Parathyroid adenoma (tissue), 2 donors: ENCODE data around the gene BANF1.

Experiments used
- H2AFZ ChIP-seq: fragments of 300-600 bp; sonication (generic); one replicate; pipeline ENCODE4 v1.7.0; 2017; ENCODE audit warnings: antibody characterized with exemption, mild to moderate bottlenecking
- H3K27ac ChIP-seq: fragments of 300-600 bp; sonication (generic); one replicate; pipeline ENCODE4 v1.7.0; 2017
- H3K27me3 ChIP-seq: fragments of 300-600 bp; sonication (generic); one replicate; pipeline ENCODE4 v1.7.0; 2017; ENCODE audit warnings: low read length; ENCODE audit not compliant: control insufficient read depth, insufficient read depth
- H3K36me3 ChIP-seq: fragments of 300-600 bp; sonication (generic); one replicate; pipeline ENCODE4 v1.7.0; 2017; ENCODE audit warnings: low read length; ENCODE audit not compliant: control insufficient read depth, insufficient read depth
- H3K4me1 ChIP-seq: fragments of 300-600 bp; sonication (generic); one replicate; pipeline ENCODE4 v1.7.0; 2017; ENCODE audit warnings: control low read depth
- H3K4me2 ChIP-seq: fragments of 300-600 bp; sonication (generic); one replicate; pipeline ENCODE4 v1.7.0; 2017; ENCODE audit warnings: low read length
- H3K4me3 ChIP-seq: fragments of 300-600 bp; sonication (generic); one replicate; pipeline ENCODE4 v1.7.0; 2017; ENCODE audit warnings: low read depth, low read length
- H3K79me2 ChIP-seq: fragments of 300-600 bp; sonication (generic); one replicate; pipeline ENCODE4 v1.7.0; 2017; ENCODE audit warnings: control low read depth
- H3K9ac ChIP-seq: fragments of 300-600 bp; sonication (generic); one replicate; pipeline ENCODE4 v1.7.0; 2017; ENCODE audit warnings: mild to moderate bottlenecking
- H3K9me3 ChIP-seq: fragments of 300-600 bp; sonication (generic); one replicate; pipeline ENCODE4 v1.7.0; 2017; ENCODE audit warnings: low read length; ENCODE audit not compliant: control insufficient read depth
- TF ChIP-seq, protein P1 (sequence below): fragments of 300-600 bp; sonication (generic); IDR thresholded peaks from one replicate; pipeline ENCODE4 v1.7.0; 2017; ENCODE audit warnings: antibody characterized with exemption, mild to moderate bottlenecking
- donor health status: primary hyperparathyroidism.

Gene BANF1

DNA sequence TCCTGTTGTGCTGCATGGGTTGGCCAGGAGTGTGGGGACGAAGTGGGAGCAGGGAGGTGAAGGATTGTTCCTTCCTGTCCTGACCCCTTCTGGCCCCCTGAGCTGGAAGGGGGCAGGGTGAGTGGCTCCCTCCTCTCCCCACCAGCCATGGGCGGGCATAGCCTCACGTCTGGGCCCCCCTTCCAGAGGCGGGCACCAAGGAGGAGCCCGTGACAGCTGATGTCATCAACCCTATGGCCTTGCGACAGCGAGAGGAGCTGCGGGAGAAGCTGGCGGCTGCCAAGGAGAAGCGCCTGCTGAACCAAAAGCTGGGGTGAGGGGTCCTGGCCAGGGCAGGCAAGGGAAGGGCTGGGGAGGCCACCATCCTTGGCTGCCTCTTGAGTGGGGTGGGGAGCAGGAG, 37.4 kb upstream of the BANF1 start:
- Histone ChIP-seq H3K9me3 (no peaks in the 10 kb centered on the region), H3K4me3 (no peak overlapping the region), H3K79me2 (peaks cover 12% of the 10 kb centered on the region), H3K4me1 (peaks cover 7% of the 10 kb centered on the region), H3K4me2 (no peak overlapping the region), H3K27me3 (no peaks in the 10 kb centered on the region), H3K36me3 (no peaks in the 10 kb centered on the region), H2AFZ (no peak overlapping the region), H3K9ac (no peak overlapping the region), H3K27ac (no peak overlapping the region)
- TF ChIP-seq, protein P1, sequence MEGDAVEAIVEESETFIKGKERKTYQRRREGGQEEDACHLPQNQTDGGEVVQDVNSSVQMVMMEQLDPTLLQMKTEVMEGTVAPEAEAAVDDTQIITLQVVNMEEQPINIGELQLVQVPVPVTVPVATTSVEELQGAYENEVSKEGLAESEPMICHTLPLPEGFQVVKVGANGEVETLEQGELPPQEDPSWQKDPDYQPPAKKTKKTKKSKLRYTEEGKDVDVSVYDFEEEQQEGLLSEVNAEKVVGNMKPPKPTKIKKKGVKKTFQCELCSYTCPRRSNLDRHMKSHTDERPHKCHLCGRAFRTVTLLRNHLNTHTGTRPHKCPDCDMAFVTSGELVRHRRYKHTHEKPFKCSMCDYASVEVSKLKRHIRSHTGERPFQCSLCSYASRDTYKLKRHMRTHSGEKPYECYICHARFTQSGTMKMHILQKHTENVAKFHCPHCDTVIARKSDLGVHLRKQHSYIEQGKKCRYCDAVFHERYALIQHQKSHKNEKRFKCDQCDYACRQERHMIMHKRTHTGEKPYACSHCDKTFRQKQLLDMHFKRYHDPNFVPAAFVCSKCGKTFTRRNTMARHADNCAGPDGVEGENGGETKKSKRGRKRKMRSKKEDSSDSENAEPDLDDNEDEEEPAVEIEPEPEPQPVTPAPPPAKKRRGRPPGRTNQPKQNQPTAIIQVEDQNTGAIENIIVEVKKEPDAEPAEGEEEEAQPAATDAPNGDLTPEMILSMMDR = no peak

DNA sequence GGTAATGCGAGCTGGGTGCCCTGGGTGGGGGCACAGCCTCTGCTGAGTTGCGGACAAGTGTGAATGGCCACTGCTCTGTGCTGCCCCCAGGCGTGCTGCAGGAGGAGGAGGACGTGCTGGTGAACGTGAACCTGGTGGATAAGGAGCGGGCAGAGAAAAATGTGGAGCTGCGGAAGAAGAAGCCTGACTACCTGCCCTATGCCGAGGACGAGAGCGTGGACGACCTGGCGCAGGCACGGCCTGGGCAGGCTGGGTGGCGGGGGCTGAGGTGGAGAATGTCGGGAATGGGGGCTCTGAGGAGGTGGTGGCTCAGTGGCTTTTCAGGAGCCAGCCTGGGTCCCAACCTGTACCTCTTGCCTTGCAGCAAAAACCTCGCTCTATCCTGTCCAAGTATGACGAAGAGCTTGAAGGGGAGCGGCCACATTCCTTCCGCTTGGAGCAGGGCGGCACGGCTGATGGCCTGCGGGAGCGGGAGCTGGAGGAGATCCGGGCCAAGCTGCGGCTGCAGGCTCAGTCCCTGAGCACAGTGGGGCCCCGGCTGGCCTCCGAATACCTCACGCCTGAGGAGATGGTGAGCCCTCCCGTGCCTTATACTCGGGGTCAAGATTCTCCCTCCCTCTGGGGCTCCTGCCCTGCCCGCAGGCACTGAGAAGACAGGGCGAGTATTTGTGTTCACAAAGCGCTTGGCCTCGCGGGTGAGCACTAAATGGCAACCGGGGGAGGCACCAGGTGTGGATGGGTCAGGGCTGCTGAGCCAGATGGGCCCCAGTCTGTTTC, 36.1 kb upstream of the BANF1 start:
- H3K79me2 ChIP-seq = peaks cover 12% of the 10 kb centered on the region
- H2AFZ ChIP-seq = no peak overlapping the region
- H3K9ac ChIP-seq = no peak overlapping the region
- no peak overlapping the region for H3K27ac ChIP-seq
- no peaks in the 10 kb centered on the region for H3K27me3 ChIP-seq
- peaks cover 7% of the 10 kb centered on the region for H3K4me1 ChIP-seq
- TF ChIP-seq, protein P1 = no peak
- no peaks in the 10 kb centered on the region for H3K36me3 ChIP-seq
- H3K4me3 ChIP-seq = no peak overlapping the region
- H3K9me3 ChIP-seq = no peaks in the 10 kb centered on the region
- H3K4me2 ChIP-seq = no peak overlapping the region

DNA sequence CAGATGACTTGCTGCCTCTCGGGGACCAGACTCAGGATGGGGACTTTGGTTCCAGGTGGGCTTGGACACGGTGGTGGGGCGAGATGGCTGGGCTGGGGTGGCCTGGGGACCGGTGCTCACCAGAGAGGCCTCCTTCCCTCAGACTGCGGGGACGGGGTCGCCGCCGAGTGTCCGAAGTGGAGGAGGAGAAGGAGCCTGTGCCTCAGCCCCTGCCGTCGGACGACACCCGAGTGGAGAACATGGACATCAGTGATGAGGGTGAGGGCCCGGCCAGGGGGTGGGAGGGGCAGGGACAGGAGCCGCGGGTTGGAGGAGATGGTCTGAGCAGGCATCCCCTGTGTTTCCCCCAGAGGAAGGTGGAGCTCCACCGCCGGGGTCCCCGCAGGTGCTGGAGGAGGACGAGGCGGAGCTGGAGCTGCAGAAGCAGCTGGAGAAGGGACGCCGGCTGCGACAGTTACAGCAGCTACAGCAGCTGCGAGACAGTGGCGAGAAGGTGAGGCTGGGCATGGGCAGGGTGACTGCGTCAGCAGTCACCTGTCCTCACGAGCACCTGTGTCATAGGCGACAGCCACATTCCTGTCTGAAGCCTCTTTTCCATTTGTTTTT, 34.9 kb upstream of the BANF1 start:
- TF ChIP-seq, protein P1 = no peak
- Histone ChIP-seq H2AFZ (no peak overlapping the region), H3K27me3 (no peaks in the 10 kb centered on the region), H3K9me3 (no peaks in the 10 kb centered on the region), H3K27ac (no peak overlapping the region), H3K9ac (no peak overlapping the region), H3K4me1 (peaks cover 7% of the 10 kb centered on the region), H3K79me2 (peaks cover 7% of the 10 kb centered on the region), H3K36me3 (no peaks in the 10 kb centered on the region), H3K4me3 (no peak overlapping the region), H3K4me2 (no peak overlapping the region)

DNA sequence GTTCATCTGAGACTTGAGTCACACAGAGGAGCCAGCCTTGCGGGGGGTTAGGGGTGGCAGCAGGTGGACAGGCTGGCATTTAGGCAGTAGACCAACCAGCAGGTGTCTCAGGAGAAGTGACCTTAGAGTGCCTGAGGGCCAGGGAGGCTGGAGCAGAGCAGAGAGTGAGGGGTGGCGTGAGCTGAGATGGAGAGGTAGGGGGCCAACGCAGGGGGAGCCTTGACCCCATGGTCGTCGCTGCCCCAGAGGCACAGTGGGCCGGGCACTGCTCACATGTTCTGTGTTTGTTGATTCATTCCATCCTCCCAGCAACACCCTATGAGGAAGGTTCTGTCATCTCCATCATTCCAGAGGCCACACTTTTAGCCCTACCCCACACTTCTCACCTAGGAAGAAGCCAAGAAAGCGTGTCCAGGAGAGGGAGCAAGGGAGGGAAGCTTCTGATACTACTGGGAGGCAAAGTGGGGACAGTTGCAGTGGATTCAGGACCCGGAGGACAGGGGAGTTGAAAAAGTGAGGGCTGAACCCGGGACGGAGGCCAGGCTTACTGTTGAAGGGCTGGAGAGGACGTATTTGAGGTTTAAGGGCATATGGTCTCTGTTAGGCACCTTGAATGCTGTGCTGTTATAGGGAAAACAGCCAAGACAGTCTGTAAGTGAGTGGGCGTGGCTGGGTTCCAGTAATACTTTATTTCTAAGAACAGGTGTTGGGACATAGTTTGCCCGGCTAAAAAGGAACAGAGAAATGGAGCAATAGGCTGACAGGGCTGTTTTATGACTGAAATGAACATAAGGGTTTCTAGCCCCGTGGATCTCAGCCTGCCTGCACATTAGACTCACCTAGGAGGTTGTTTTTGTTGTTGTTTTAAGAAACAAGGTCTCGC, 33.5 kb upstream of the BANF1 start:
- no peak overlapping the region for H2AFZ ChIP-seq
- no peaks in the 10 kb centered on the region for H3K27me3 ChIP-seq
- no peaks in the 10 kb centered on the region for H3K36me3 ChIP-seq
- no peak overlapping the region for H3K4me3 ChIP-seq
- H3K79me2 ChIP-seq = no peaks in the 10 kb centered on the region
- no peak overlapping the region for H3K4me2 ChIP-seq
- no peak overlapping the region for H3K27ac ChIP-seq
- no peaks in the 10 kb centered on the region for H3K4me1 ChIP-seq
- H3K9ac ChIP-seq = no peak overlapping the region
- TF ChIP-seq, protein P1 = no peak
- H3K9me3 ChIP-seq = no peaks in the 10 kb centered on the region
